NT2/D1 (cell line): ENCODE measurements around the gene ZBED2.
"Not testable (repeated sequence)": the region's sequence is repeated elsewhere in the genome, so short reads cannot be mapped to it uniquely, and the experiment has no call there.

Source experiments
- DNase-seq: peaks from one replicate; pipeline ENCODE4 v3.0.0-alpha.2; 2011; ENCODE audit warnings: low read depth, low spot score
- H3K27me3 ChIP-seq: 2 replicates; pipeline ENCODE4 v1.6.0; 2011; ENCODE audit warnings: mild to moderate bottlenecking; ENCODE audit not compliant: insufficient read length, insufficient read depth
- H3K36me3 ChIP-seq: 2 replicates; pipeline ENCODE4 v1.6.1; 2011; ENCODE audit warnings: mild to moderate bottlenecking, low read length, mixed read lengths; ENCODE audit not compliant: insufficient read depth, insufficient read length
- H3K4me1 ChIP-seq: 2 replicates; pipeline ENCODE4 v1.5.1; 2011; ENCODE audit not compliant: insufficient read depth, insufficient read length
- H3K4me3 ChIP-seq: 2 replicates; pipeline ENCODE4 v1.5.1; 2011; ENCODE audit warnings: low read depth; ENCODE audit not compliant: insufficient read length
- H3K9ac ChIP-seq: 2 replicates; pipeline ENCODE4 v1.6.0; 2011; ENCODE audit warnings: low read depth; ENCODE audit not compliant: insufficient read length
- H3K9me3 ChIP-seq: 2 replicates; pipeline ENCODE4 v1.5.1; 2011; ENCODE audit warnings: mild to moderate bottlenecking, low read length; ENCODE audit not compliant: insufficient read depth
- SUZ12 ChIP-seq: IDR thresholded peaks from 2 replicates; pipeline ENCODE4 v1.6.1; 2011; ENCODE audit not compliant: insufficient read length, insufficient read depth; ENCODE audit errors: extremely low read depth
- YY1 ChIP-seq: IDR thresholded peaks from 2 replicates; pipeline ENCODE4 v1.6.1; 2011; ENCODE audit not compliant: insufficient read length, insufficient read depth
- ZNF274 ChIP-seq: IDR thresholded peaks from 2 replicates; pipeline ENCODE4 v1.6.1; 2011; ENCODE audit warnings: mild to moderate bottlenecking, low read depth, low read length

ZBED2 gene

GRCh38 chr3:111595232-111595631 lies at the start of gene ZBED2:
Gene ZBED2, minus strand, starts transcription at chr3:111595346. Its CDS starts 1,145 bp downstream, at chr3:111594201.
- H3K27me3 ChIP-seq, result no peaks in the 10 kb centered on the region
- H3K9me3 ChIP-seq, result no peaks in the 10 kb centered on the region
- H3K36me3 ChIP-seq, result no peaks in the 10 kb centered on the region

GRCh38 chr3:111639316-111639715 lies 44.2 kb upstream of the ZBED2 start:
- TF ChIP-seq YY1 (no peak), ZNF274 (no peak), SUZ12 (no peak)
- DNase-seq, result no peak
- no peaks in the 10 kb centered on the region for H3K9me3 ChIP-seq
- no peaks in the 10 kb centered on the region for H3K27me3 ChIP-seq
- H3K9ac ChIP-seq, result no peak overlapping the region
- no peak overlapping the region for H3K4me3 ChIP-seq
- no peaks in the 10 kb centered on the region for H3K4me1 ChIP-seq
- no peaks in the 10 kb centered on the region for H3K36me3 ChIP-seq

More at GRCh38 chr3:111595232-111595631, at the start of gene ZBED2:
- H3K4me3 ChIP-seq, result no peak within 1 kb of the TSS
- H3K9ac ChIP-seq, result no peak within 1 kb of the TSS
- TF ChIP-seq SUZ12 (no peak), YY1 (no peak), ZNF274 (no peak)
- no peaks in the 10 kb centered on the region for H3K4me1 ChIP-seq
- DNase-seq, result no peak

GRCh38 chr3:111636366-111636885 lies 41.3 kb upstream of the ZBED2 start:
- no peak overlapping the region for H3K4me3 ChIP-seq
- H3K9ac ChIP-seq, result no peak overlapping the region
- H3K27me3 ChIP-seq, result no peaks in the 10 kb centered on the region
- TF ChIP-seq ZNF274 (no peak), YY1 (no peak), SUZ12 (no peak)
- no peak for DNase-seq
- no peaks in the 10 kb centered on the region for H3K9me3 ChIP-seq
- H3K36me3 ChIP-seq, result no peaks in the 10 kb centered on the region
- no peaks in the 10 kb centered on the region for H3K4me1 ChIP-seq

GRCh38 chr3:111635403-111635802 lies 40.3 kb upstream of the ZBED2 start:
- Histone ChIP-seq H3K9ac (no peak overlapping the region), H3K27me3 (no peaks in the 10 kb centered on the region), H3K36me3 (no peaks in the 10 kb centered on the region), H3K4me3 (no peak overlapping the region), H3K4me1 (no peaks in the 10 kb centered on the region), H3K9me3 (no peaks in the 10 kb centered on the region)
- TF ChIP-seq SUZ12 (no peak), YY1 (no peak)
- no peak for DNase-seq

- not testable (repeated sequence) for H3K4me3 ChIP-seq, H3K36me3 ChIP-seq, H3K4me1 ChIP-seq, DNase-seq, H3K9ac ChIP-seq, H3K9me3 ChIP-seq, H3K27me3 ChIP-seq
Observed at GRCh38 chr3:111630638-111631037, 35.5 kb upstream of the ZBED2 start.

- H3K27me3 ChIP-seq, H3K9me3 ChIP-seq, H3K4me3 ChIP-seq, DNase-seq, H3K9ac ChIP-seq, H3K36me3 ChIP-seq, H3K4me1 ChIP-seq: not testable (repeated sequence)
Observed at GRCh38 chr3:111629018-111629417, 33.9 kb upstream of the ZBED2 start.

GRCh38 chr3:111627092-111627491 lies 31.9 kb upstream of the ZBED2 start:
- Histone ChIP-seq H3K4me1 (no peaks in the 10 kb centered on the region), H3K9ac (no peak overlapping the region), H3K9me3 (0 out of 2 replicates have a peak, but pooled peaks cover 5% of the 10 kb centered on the region), H3K27me3 (no peaks in the 10 kb centered on the region), H3K4me3 (no peak overlapping the region), H3K36me3 (no peaks in the 10 kb centered on the region)
- TF ChIP-seq SUZ12 (no peak), YY1 (no peak), ZNF274 (no peak)
- no peak for DNase-seq

- no peaks in the 10 kb centered on the region for H3K4me1 ChIP-seq
- H3K9me3 ChIP-seq, result peaks cover 20% of the 10 kb centered on the region; the same call in 1 of the 2 replicates
- H3K9ac ChIP-seq, result no peak overlapping the region
- no peaks in the 10 kb centered on the region for H3K36me3 ChIP-seq
- no peak for TF ChIP-seq SUZ12
- no peak for TF ChIP-seq ZNF274
- no peak for TF ChIP-seq YY1
- peak; percentile 62 for DNase-seq
- H3K4me3 ChIP-seq, result no peak overlapping the region
- H3K27me3 ChIP-seq, result no peaks in the 10 kb centered on the region
Observed at GRCh38 chr3:111621535-111621934, 26.4 kb upstream of the ZBED2 start.
